Urothelium cell line (cell line): ENCODE measurements around the gene MPDZ.
"Not testable (repeated sequence)": the region's sequence is repeated elsewhere in the genome, so short reads cannot be mapped to it uniquely, and the experiment has no call there.

Experiments
- DNase-seq: peaks from one replicate; pipeline ENCODE4 v3.0.0; 2011; ENCODE audit warnings: low spot score, mixed read lengths
- FAIRE-seq: peaks from 2 replicates; lab custom pipeline; 2011; peaks lifted over from hg19 to GRCh38; lab: Jason Lieb, UNC

MPDZ gene

DNA sequence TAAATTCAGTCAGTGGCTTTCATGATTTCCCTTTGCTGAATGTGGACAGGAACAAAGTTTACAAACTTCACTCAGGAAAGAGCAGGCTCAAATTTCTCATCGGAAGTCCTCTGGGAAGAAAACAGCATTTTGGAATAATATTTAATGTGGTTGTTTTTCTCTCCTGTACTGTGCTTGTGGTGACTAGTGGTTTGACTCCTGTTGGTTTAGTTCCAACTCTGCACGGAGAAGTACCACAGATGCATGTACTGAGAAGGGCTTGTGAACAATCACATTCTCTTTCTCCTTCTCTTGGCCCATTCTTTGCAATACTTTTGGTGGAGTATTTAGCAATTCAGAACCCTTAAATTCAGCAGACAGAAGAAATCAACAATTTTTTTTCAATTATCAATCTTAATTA lies 13.3 kb downstream of the MPDZ start:
- DNase-seq = peak; percentile 6
- no peak for FAIRE-seq

DNA sequence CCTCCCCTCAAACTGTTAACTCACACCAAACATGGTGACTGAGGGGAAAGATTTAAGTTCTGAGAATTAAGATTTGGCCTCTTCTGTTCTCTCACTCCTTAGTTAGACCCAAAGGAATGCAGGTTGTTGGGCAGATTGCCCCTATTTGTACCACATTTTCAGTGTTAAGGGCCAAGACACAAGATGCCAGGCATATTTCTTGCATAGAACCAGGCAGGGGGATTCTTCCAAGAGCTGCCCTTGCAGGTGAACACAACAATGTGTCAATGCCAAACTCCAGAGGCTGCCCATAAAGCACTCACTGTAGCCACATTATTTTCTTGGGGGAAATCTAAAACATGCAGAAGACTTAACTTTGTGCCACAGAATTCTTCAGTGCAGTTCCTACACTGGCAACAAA lies 14.7 kb downstream of the MPDZ start:
- DNase-seq (peak; percentile 4), FAIRE-seq (no peak)

DNA sequence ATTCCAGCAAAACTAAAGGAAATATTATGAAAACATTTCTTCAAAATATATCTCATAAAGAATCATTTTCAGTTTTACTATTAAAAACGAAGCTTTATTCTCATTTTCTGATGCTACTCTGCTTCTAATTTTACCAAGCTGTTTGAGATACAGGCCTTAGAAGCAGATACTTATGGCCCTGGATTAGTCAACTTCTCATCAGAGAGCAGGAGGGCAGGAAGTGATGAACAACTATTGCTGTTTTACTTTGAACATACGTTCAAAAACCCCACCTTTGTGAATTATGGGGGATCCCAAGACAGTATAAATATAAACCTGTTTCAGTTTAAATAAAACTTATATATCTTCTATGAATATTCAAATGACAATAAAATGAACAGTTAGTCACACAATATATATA lies 16.0 kb downstream of the MPDZ start:
- no peak for DNase-seq
- FAIRE-seq = no peak

DNA sequence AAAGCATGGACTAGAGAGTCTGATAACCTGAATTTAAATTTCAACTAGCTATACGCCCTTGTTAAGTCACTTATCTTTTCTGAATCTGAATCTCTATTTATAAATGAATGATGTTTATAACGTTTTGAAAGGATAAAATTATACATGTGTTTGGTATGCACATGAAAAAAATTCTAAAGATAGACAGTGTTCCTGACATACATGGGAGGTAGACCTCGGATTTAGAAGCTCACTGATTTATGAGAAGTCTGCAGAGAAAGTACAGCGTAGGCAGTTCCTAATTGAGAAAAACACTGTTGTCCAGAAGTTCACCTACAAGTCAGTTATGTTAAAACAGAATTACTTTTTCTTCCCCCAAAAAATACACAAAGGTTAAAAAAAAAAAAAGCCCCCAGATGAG lies 26.6 kb downstream of the MPDZ start:
- DNase-seq (no peak), FAIRE-seq (no peak)

DNA sequence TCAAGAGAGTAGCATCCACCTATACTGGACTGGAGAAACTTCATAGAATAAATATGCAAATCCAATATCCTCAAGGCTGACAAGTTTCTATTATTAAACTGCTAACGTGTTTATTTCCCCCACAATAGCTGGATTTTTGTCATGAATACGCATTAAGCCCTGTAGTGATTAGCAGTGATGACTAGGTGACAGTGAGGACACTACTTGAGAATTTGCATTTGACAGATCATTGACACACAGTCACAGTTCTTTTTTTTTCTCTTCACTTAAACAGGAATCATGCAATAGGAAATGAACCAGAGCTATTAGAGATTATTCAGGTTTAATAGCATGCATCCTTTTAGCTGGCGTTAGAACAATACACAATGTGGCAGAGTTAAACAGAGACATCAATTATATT lies 35.3 kb downstream of the MPDZ start:
- no peak for DNase-seq
- FAIRE-seq = no peak

DNA sequence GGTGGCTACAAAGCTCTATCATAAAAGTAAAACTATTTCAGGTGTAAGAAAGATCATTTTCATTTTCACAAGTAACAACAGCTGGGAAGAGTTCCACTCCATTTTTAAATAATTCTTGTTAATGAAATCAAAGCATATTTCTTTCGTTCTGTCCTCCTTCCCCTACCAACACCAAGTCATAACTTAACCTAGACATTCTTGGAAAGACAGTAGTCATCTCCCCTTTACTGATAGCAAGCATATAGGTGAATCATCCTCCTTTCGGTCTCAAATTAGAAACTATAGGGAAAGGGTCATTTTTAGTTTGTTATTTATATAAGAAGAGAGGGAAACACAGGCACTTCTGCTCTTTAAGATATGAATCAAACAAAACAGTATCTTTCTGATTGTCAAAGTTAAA lies 38.2 kb downstream of the MPDZ start:
- FAIRE-seq (no peak), DNase-seq (no peak)

DNA sequence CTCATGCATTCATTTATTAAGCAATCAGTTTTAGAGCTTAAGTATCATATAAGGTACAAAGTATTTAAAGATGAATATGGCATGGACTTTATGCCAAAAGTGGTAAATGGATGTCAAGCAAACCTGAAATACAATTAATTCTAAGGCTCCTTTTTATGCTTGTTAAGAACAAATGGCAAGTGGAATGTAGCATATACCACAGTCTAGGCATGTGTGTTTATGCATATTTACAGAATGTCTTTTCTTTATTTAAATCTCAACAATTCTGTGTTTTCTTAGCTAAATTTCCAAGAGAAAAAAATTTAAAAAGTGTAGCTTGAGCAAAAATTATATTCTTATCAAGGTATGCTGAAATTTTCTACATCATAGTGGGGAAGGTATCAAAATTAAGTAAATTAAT lies 39.8 kb downstream of the MPDZ start:
- FAIRE-seq (no peak), DNase-seq (no peak)

DNA sequence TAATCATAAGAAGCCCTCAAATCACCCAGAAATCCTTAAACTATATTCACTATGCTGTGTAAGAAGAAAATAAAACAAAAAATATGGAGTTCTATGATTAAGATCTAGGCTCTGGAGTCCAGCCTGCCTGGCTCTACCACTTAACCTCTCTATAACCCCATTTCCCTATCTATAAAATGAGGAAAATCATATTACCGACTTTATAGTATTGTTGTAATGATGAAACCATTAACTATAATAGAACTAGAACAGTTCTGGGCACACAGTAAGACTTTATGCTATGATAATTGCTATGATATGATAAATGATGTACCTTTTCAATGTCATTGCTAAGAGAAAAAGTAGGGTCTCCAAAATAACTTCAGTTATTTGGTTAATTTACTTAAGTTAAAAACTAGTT lies 40.3 kb downstream of the MPDZ start:
- DNase-seq (no peak), FAIRE-seq (no peak)

DNA sequence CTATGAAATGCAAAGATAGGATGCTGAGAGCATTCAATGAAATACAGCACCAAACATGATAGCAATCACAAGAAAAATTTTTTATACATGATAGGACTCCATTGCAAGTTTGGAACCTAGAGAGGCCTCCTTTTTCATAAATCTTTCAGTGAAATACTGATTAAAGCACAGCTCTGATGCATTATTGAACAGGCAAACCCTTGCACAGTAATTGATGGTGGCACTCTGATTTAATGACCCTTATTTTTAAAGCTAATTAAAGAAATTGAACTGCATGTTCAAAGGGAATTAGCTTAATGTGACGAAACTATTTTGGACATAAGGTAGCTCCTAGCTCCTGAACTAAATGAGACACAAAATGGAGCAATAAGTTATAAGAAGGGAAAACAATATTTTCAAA lies 44.6 kb downstream of the MPDZ start:
- DNase-seq (no peak), FAIRE-seq (no peak)

DNA sequence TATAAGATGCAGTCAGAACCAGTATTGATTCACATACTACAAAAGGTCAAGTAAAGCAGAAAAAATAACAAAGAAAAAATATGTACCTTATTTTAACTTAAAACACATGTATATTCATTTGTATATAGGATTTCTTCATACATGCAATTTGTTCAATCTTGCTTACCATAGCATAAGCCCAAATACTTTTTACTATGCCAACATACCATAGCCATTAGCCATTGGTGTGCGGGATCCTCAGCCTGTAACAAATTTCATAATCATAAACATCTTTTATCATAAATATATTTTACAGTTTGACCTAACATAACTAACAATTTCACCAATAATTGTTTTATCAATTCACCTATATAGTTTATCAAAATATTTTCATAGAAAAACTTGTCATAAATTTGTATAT lies 51.1 kb downstream of the MPDZ start:
- FAIRE-seq = no peak
- DNase-seq = no peak

DNA sequence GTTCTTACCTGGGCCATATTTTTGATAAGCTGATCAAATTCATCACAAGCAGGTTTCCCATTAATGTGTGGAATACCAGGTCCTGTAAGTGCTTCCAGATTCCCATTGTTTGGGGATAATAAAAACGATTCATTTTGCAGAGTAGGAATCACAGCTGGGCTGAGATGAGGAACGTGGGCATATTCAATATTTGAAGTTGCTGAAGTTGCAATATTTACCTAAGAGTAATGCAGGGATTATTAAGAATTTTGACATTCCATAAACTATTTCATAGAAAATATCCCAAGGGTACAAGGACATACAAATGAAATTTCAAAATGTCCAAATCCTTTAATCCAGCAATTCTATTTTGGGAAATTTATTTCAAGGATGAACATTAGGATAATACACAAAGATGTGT lies 55.1 kb downstream of the MPDZ start:
- no peak for FAIRE-seq

DNA sequence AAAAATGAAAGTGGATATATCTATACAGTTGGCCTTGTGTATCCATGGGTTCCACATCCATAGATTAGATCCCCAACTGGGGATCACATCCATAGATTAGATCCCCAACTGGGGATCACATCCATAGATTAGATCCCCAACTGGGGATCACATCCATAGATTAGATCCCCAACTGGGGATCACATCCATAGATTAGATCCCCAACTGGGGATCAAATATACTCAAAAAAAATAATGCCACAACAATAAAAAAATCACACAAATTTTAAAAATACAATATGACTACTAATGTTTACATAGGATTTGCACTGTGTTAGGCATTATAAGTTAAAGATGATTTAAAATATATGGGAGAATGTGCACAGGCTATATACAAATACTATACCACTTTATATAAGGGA lies 56.8 kb downstream of the MPDZ start:
- not testable (repeated sequence) for FAIRE-seq, DNase-seq

More for the DNA sequence above, 55.1 kb downstream of the MPDZ start:
- no peak for DNase-seq

DNA sequence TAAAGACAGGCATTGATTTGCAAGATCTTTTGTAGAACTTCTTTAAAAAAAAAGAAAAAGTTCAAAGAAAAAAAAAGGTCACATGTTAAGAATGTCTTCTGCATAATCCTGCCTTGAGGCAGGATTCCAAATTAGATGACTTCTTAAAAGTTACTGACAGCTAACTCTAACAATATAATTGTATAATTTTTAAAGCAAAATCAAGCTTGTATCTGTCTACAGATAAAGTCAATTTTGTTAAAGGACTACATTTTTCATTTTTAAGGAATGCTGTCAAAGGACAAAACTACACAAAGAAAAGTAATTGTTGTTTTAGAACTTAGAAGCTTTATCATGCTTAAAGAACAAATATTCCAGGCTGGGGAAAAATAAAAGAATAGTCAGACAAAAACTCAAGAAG lies 57.8 kb downstream of the MPDZ start:
- DNase-seq = no peak
- no peak for FAIRE-seq

DNA sequence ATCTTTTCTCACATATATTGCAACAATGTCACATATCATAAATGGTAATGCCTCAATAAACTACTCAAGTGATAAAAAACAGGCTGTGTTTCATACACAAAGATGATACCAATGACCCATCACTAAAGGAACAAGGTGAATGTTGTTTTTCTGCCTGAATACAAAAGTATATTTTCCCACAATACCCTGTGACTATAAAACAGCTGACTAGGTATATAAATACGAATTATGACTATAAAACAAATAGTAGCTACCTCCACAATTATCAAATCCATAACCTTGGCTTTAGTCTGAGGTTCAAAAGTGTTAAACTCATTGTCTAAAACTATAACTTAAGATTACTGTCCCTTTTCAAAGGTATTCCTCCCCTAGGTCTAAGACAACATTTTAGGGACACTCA lies 58.7 kb downstream of the MPDZ start:
- FAIRE-seq = no peak
- DNase-seq = no peak

DNA sequence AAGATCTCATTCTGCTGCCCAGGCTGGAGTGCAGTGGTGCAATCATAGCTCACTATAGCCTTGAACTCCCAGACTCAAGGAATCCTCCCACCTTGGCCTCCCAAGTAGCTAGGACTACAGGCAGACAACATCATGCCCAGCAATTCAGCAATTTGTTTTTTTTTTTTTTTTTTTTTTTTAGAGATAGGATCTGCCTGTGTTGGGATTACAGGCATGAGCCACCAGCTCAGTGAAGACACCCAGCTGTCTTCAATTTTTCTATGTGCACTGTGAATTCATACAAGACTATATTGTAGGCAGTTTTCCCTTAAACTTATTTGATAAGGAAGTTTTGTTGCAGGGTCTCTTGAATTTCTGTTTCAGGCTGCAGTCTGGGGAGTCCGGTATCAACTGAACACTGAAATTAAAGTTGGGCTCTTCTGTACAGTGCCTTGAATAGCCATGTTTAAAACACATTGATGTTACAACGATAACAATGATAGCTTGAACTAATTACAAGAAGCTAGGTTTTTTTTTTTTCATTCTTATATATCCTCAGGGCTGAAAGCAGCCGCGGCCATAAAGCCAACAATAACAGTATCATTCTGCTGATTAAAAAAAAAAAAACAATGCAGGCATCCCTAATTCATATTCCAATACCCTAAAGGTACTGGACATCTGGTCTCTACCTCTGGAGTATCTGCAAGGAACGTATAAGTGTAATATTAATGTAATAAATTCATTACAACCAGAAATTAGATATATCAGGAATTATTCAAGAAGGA lies 63.5 kb downstream of the MPDZ start:
- no peak for FAIRE-seq
- no peak for DNase-seq

DNA sequence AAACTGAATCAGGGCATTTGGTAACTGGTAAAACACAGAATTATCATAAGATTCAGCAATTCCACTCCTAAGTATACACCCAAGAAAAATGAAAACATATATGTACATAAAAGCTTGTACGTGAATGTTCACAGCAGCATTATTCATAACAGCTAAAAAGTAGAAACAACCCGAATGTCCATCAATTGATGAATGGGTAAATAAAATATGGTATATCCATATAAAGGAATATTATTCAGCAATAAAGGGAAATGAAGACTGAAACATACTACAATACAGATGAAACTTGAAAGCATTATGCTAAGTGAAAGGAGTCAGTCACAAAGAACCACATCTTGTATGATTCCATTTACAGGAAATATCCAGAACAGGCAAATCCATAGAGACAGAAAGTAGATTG lies 65.5 kb downstream of the MPDZ start:
- no peak for FAIRE-seq
- no peak for DNase-seq

DNA sequence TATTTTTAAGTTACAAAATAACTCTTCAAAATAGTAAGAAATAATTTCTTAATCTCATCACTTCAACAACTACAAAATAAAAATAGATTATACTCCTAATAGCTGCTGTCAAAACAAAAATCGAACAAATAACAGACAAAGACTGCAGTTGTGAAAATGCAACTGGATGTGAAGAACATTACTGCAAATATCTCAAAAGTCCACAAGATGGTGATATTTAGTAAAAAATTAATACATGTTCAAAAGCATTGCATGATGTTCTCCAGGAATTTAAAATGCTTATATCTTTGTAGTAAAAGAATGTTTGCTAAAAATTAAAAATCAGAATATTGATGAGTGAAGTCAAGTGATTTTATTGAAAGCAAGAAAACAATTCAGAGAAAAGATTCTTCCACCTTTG lies 66.2 kb downstream of the MPDZ start:
- DNase-seq = peak; percentile 2

DNA sequence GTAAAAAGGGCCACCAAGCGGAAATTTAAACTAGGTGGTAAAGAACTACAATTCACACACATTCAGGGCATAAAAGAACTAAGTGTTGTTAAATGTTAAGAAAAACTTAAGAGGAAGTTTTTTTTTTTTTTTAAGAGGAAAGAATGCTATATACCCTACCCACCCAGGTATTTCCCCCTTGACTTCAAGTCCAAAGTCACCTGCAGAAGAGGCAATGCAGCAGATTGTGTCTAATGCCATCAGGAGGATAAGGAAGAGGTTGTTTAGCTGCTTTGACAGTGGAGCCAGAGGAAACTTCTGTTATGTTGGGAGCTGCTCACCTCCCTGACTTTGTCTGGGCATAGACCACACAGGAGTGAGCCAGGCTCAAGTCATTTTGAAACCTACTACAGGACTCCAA lies 69.2 kb downstream of the MPDZ start:
- no peak for DNase-seq
- FAIRE-seq = no peak

More for the DNA sequence above, 66.2 kb downstream of the MPDZ start:
- FAIRE-seq = no peak

DNA sequence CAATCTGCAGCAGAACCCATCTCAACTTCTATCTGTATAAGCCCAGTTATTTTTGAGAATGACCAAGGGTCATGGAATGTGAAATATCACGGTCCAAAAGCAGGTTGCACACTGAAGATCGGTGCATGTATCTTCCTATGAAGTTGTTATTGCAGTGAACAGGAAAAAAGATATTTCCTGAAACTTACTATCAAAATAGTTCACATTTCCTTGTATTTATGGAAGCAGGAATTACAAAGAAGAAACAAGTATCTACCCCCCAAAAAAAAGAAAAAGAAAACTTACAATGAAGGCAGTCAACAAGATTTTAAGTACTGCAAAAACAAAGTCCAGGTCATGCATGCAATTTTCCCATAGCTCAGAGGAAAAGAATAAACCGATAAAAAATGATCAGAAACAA lies 70.0 kb downstream of the MPDZ start:
- DNase-seq (no peak), FAIRE-seq (no peak)

DNA sequence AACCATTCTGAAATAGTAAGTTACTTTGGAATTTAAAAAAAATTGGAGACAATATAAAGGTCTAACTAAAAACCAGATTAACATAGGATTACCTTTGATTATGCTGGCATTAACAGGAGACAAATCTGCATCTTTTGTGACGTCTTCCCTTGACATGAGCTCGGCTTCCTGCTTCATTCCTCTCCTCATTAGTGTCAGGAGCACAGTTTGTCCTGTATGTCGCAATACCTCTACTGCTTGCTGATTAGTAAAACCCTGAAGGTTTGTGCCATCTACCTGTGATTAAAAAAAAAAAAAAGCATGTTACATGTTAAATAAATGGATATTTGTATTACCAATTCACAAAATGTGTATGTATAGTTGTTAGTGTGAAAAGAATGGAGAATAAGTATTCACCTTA lies 73.7 kb downstream of the MPDZ start:
- FAIRE-seq = no peak
- no peak for DNase-seq

DNA sequence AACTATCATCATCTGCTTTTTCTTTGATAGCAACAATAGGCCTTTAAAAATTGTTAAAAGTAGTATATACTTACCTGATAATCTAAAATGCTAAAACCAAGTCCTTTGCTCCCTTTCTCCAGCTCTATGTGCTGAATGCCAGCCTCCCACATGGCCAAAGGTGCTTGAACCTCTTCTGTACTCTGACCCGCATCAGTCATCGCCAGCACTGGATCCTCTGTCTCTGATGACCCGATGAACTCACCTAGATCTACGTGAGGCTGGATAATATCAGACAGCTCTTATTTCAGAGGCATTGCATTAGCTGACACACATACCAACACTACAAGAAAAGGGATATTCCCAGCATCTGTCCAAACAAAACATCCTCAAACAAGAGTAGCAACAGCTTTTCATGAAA lies 89.5 kb downstream of the MPDZ start:
- FAIRE-seq (no peak), DNase-seq (no peak)

DNA sequence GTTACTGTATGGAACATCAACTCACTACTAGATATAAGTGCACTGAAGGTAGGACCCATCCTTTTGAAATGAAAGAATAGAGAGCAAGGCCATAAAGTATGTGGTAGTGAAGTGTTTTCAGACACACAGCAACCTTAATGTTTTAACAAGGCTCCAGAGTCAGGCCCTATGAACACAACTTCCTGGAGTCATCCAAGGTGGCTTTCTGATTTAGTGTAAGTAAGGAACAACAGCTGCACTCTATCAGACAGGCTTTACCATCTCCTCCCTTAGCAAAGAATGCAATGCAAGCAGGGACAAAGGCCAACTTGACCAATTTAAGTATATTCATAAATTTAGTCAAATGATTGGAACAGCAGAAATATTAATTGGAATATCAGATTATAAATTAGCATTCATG lies 90.1 kb downstream of the MPDZ start:
- FAIRE-seq (no peak), DNase-seq (no peak)

DNA sequence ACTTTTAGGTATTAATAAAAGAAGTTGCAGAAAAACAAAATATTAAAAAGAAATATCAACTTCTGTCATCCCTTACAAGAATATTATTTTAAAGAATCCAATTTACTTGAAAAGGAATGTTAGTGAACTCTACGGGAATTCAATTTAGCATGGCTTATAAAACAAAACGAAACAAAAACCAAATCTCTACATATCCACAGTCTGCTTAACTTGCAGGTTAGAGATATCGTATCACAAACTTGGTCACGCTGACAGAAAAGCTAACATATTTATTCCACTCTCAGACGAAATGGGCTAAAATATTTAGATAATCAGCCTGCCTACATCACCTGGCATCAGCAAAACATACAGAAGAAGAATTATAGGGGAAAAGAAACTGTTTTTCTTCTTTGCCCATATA lies 92.7 kb downstream of the MPDZ start:
- no peak for DNase-seq
- no peak for FAIRE-seq
